Keratinocyte (primary cell): ENCODE measurements around the gene MAEL. TPM values are rescaled to one million over a fixed set of nuclear protein-coding genes. Genes with fewer than 3 reads are reported as not detected.

Experiments used
- DNase-seq: peaks from one replicate; pipeline ENCODE4 v3.0.0-alpha.2; 2011; ENCODE audit warnings: low read depth, missing footprints, low spot score
- FAIRE-seq: peaks from 2 replicates; lab custom pipeline; 2011; peaks lifted over from hg19 to GRCh38; lab: Jason Lieb, UNC
- H2AFZ ChIP-seq: 2 replicates; pipeline ENCODE4 v1.6.0; 2012; ENCODE audit warnings: low read length, control low read depth, inconsistent platforms; ENCODE audit not compliant: control insufficient read depth
- H3K27ac ChIP-seq: 2 replicates; pipeline ENCODE4 v1.5.1; 2011; ENCODE audit warnings: low read length; ENCODE audit not compliant: control insufficient read depth, insufficient read depth
- H3K27me3 ChIP-seq: 3 replicates; pipeline ENCODE4 v1.6.0; 2011; ENCODE audit warnings: low read length; ENCODE audit not compliant: control insufficient read depth, insufficient read depth; ENCODE audit errors: extremely low read depth
- H3K36me3 ChIP-seq, 2 experiments: 2 replicates in 1 of 2; 3 replicates in 1 of 2; pipeline ENCODE4 v1.5.1; 2011; ENCODE audit warnings: low read length in 2 of 2, mild to moderate bottlenecking in 1 of 2; ENCODE audit not compliant: control insufficient read depth in 2 of 2, insufficient read depth in 2 of 2; ENCODE audit errors: extremely low read depth in 1 of 2
- H3K4me1 ChIP-seq: 3 replicates; pipeline ENCODE4 v1.5.1; 2011; ENCODE audit warnings: low read length; ENCODE audit not compliant: control insufficient read depth, insufficient read depth; ENCODE audit errors: extremely low read depth
- H3K4me2 ChIP-seq: 3 replicates; pipeline ENCODE4 v1.6.0; 2011; ENCODE audit warnings: low read depth, low read length; ENCODE audit not compliant: control insufficient read depth, insufficient read depth; ENCODE audit errors: extremely low read depth
- H3K4me3 ChIP-seq, 3 experiments: fragments of 200-600 bp in 1 of 3; sonication (generic) in 1 of 3; 2 replicates in 2 of 3; 3 replicates in 1 of 3; pipeline ENCODE4 v1.5.1; 2011 to 2016; ENCODE audit warnings: low read length in 3 of 3, mild to moderate bottlenecking in 3 of 3, control low read depth in 2 of 3, inconsistent platforms in 1 of 3, low read depth in 1 of 3, mixed read lengths in 1 of 3, mixed run types in 1 of 3, moderate library complexity in 1 of 3; ENCODE audit not compliant: control insufficient read depth in 2 of 3, insufficient read depth in 2 of 3; ENCODE audit errors: extremely low read depth in 1 of 3
- H3K79me2 ChIP-seq: 2 replicates; pipeline ENCODE4 v1.6.0; 2012; ENCODE audit warnings: low read length; ENCODE audit not compliant: control insufficient read depth, insufficient read depth
- H3K9ac ChIP-seq: 3 replicates; pipeline ENCODE4 v1.6.0; 2011; ENCODE audit warnings: low read length; ENCODE audit not compliant: control insufficient read depth, insufficient read depth; ENCODE audit errors: extremely low read depth
- H3K9me1 ChIP-seq: 3 replicates; pipeline ENCODE4 v1.6.0; 2011; ENCODE audit warnings: low read length; ENCODE audit not compliant: control insufficient read depth, insufficient read depth; ENCODE audit errors: extremely low read depth
- H3K9me3 ChIP-seq: 2 replicates; pipeline ENCODE4 v1.5.1; 2012; ENCODE audit warnings: low read depth, low read length; ENCODE audit not compliant: control insufficient read depth
- H4K20me1 ChIP-seq: 3 replicates; pipeline ENCODE4 v1.6.0; 2011; ENCODE audit warnings: low read length; ENCODE audit not compliant: control insufficient read depth, insufficient read depth; ENCODE audit errors: extremely low read depth
- EZH2 ChIP-seq: IDR thresholded peaks from one replicate; pipeline ENCODE4 v1.6.1; 2012; ENCODE audit warnings: inconsistent platforms, mild to moderate bottlenecking, low read length, moderate library complexity
- dilution Hi-C: fragments of 300-500 bp; cut with MboI; formaldehyde crosslinking; loops from one replicate; pipeline ENCODE4 v1.7.0; 2020; ENCODE audit warnings: low sequenced_read_pairs; ENCODE audit not compliant: extremely low pct_ligation_motif_present
- polyA plus RNA-seq, 5 experiments: library from polyadenylated mRNA; depleted of rRNA in 3 of 5; stranded (reverse) in 3 of 5; stranded (forward) in 1 of 5; unstranded in 1 of 5; fragments of >200 nt; gene quantifications; 1 replicate in 1 of 5; 2 replicates in 3 of 5; 3 replicates in 1 of 5; pipeline versions ENCODE4 v1.2.1 to v1.2.3, GENCODE V29; 2011 to 2012; ENCODE audit warnings: missing spikeins in 2 of 5, low read depth in 1 of 5, low replicate concordance in 1 of 5
- TF ChIP-seq, protein P1 (sequence below), 3 experiments: IDR thresholded peaks in 1 of 3; conservative IDR thresholded peaks in 1 of 3; optimal IDR thresholded peaks in 1 of 3; 2 replicates in 2 of 3; 3 replicates in 1 of 3; pipeline versions ENCODE3 to v1.5.1; 2011; ENCODE audit warnings: low read length in 3 of 3, mild to moderate bottlenecking in 3 of 3, moderate library complexity in 2 of 3, control low read depth in 1 of 3, inconsistent platforms in 1 of 3; ENCODE audit not compliant: insufficient read depth in 2 of 3; ENCODE audit errors: extremely low read depth in 1 of 3

MAEL gene
- polyA plus RNA-seq, 1 donor (not counting 4 experiments of a cell fraction or from before 2014, with no cell fraction given), result not detected

- dilution Hi-C loops, result no loop called here
- TF ChIP-seq EZH2, result no peak
- TF ChIP-seq, protein P1, sequence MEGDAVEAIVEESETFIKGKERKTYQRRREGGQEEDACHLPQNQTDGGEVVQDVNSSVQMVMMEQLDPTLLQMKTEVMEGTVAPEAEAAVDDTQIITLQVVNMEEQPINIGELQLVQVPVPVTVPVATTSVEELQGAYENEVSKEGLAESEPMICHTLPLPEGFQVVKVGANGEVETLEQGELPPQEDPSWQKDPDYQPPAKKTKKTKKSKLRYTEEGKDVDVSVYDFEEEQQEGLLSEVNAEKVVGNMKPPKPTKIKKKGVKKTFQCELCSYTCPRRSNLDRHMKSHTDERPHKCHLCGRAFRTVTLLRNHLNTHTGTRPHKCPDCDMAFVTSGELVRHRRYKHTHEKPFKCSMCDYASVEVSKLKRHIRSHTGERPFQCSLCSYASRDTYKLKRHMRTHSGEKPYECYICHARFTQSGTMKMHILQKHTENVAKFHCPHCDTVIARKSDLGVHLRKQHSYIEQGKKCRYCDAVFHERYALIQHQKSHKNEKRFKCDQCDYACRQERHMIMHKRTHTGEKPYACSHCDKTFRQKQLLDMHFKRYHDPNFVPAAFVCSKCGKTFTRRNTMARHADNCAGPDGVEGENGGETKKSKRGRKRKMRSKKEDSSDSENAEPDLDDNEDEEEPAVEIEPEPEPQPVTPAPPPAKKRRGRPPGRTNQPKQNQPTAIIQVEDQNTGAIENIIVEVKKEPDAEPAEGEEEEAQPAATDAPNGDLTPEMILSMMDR (optimal IDR thresholded peaks at IDR 0.05 in 1 of 3, IDR thresholded peaks at IDR 0.05 in 1 of 3, conservative IDR thresholded peaks at IDR 0.05 in 1 of 3; ENCODE audit: extremely low read depth in 1 of 3, insufficient read depth in 2 of 3, low read length in 3 of 3), result no peak
- H3K4me3 ChIP-seq, result peak overlapping the region; percentile 11 to 57 (median 48)
- peaks cover 17% of the 10 kb centered on the region for H3K27me3 ChIP-seq
- H3K4me1 ChIP-seq, result no peaks in the 10 kb centered on the region
- H4K20me1 ChIP-seq, result no peaks in the 10 kb centered on the region
- no peaks in the 10 kb centered on the region for H3K9me3 ChIP-seq
- DNase-seq (no peak), FAIRE-seq (peak; percentile 41)
- H3K36me3 ChIP-seq, result no peaks in the 10 kb centered on the region
- peak overlapping the region; percentile 72 for H3K4me2 ChIP-seq
- H3K9ac ChIP-seq, result no peak overlapping the region
- H3K79me2 ChIP-seq, result no peaks in the 10 kb centered on the region
- no peak overlapping the region for H3K27ac ChIP-seq
- peak overlapping the region; percentile 55 for H2AFZ ChIP-seq
- no peaks in the 10 kb centered on the region for H3K9me1 ChIP-seq
Observed at GRCh38 chr1:167043752-167044488, 54.8 kb downstream of the MAEL start.

DNA sequence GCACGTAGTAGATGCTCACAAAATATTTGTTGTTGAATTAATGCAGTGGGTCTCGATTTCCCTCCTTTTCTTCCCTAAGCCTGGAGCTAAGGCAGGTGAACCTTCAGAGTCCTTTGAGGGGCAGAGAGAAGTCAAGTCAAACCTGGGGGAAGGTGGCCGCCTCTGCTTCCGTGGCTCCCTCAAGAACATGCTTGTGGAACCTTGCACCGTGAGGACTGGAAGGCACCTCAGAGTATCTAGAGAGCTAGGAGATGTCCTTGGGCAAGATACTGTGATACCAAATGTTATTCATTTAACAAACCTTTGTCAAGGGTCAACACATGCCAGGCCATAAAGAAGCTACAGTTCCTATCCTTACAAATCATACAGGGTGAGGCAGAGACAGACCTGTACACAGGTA, 62.8 kb downstream of the MAEL start:
- Histone ChIP-seq H3K9ac (no peak overlapping the region), H3K36me3 (no peaks in the 10 kb centered on the region), H3K27me3 (peaks cover 7% of the 10 kb centered on the region)

More for the DNA sequence above, 62.8 kb downstream of the MAEL start:
- Histone ChIP-seq H3K9me1 (no peaks in the 10 kb centered on the region), H3K4me2 (no peak overlapping the region), H3K4me1 (no peaks in the 10 kb centered on the region), H2AFZ (no peak overlapping the region), H4K20me1 (no peaks in the 10 kb centered on the region), H3K79me2 (no peaks in the 10 kb centered on the region), H3K9me3 (no peaks in the 10 kb centered on the region), H3K4me3 (no peak overlapping the region), H3K27ac (no peak overlapping the region)
- no peak for TF ChIP-seq EZH2
- TF ChIP-seq, protein P1 (optimal IDR thresholded peaks at IDR 0.05 in 1 of 3, IDR thresholded peaks at IDR 0.05 in 1 of 3, conservative IDR thresholded peaks at IDR 0.05 in 1 of 3; ENCODE audit: extremely low read depth in 1 of 3, insufficient read depth in 2 of 3, low read length in 3 of 3), result no peak
- dilution Hi-C loops, result loop anchor here (25.0 kb wide), 2 partner anchors 190 to 460 kb away; partner anchors contain the start of gene CD247
- no peak for FAIRE-seq
- DNase-seq, result no peak
